Esophagus squamous epithelium (tissue), 4 donors: ENCODE measurements around the gene NAT16.

Experiments
- POLR2A ChIP-seq, 4 donors: fragments of 450-650 bp; IDR thresholded peaks; one replicate each; pipeline ENCODE4 v1.6.1; 2017; ENCODE audit warnings: antibody characterized with exemption in 4 of 4, mild to moderate bottlenecking in 4 of 4, moderate library complexity in 3 of 4
- TF ChIP-seq, protein P1 (sequence below), 6 experiments: fragments of 450-650 bp in 4 of 6; fragments of 200-600 bp in 2 of 6; sonication (generic) in 2 of 6; IDR thresholded peaks; one replicate each; pipeline ENCODE4 v1.5.1; 2016 to 2019; ENCODE audit warnings: antibody characterized with exemption in 6 of 6, mild to moderate bottlenecking in 4 of 6, moderate library complexity in 4 of 6

DNA sequence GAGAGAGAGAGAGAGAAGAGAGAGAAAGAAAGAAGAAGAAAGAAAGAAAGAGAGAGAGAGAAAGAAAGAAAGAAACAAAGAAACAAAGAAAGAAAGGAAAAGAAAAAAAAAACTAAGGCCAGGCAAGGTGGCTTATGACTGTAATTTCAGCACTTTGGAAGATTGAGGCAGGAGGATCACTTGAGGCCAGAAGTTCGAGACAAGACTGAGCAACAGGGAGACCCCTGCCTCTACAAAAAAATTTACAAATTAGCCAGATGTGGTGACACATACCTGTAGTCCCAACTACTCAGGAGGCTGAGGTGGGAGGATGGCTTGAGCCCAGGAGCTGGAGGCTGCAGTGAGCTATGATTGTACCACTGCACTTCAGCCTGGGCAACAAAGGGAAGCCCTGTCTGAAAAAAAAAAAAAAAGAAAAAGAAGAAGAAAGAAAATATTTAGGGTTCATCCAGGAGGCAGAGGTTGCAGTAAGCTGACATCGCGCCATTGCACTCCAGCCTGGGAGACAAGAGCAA lies 50.4 kb downstream of the NAT16 start:
- TF ChIP-seq, protein P1, sequence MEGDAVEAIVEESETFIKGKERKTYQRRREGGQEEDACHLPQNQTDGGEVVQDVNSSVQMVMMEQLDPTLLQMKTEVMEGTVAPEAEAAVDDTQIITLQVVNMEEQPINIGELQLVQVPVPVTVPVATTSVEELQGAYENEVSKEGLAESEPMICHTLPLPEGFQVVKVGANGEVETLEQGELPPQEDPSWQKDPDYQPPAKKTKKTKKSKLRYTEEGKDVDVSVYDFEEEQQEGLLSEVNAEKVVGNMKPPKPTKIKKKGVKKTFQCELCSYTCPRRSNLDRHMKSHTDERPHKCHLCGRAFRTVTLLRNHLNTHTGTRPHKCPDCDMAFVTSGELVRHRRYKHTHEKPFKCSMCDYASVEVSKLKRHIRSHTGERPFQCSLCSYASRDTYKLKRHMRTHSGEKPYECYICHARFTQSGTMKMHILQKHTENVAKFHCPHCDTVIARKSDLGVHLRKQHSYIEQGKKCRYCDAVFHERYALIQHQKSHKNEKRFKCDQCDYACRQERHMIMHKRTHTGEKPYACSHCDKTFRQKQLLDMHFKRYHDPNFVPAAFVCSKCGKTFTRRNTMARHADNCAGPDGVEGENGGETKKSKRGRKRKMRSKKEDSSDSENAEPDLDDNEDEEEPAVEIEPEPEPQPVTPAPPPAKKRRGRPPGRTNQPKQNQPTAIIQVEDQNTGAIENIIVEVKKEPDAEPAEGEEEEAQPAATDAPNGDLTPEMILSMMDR (IDR thresholded peaks at IDR 0.05), result no peak
- TF ChIP-seq POLR2A (IDR thresholded peaks at IDR 0.05), result no peak
